Stimulated activated CD8-positive, alpha-beta memory T cell treated with anti-CD3 and anti-CD28 coated beads, Interleukin-15, amount 100 ng/mL, for 24 hours (primary cell): Measurements from ENCODE around the gene TTC7B.
"Not testable (repeated sequence)": the region's sequence is repeated elsewhere in the genome, so short reads cannot be mapped to it uniquely, and the experiment has no call there.

Source experiments
- DNase-seq: peaks from one replicate; pipeline ENCODE4 v3.0.0-alpha.2; 2020; ENCODE audit warnings: low read depth

TTC7B gene

GRCh38 chr14:90831821-90832220, 15.6 kb upstream of the TTC7B start:
- DNase-seq = no peak

DNA sequence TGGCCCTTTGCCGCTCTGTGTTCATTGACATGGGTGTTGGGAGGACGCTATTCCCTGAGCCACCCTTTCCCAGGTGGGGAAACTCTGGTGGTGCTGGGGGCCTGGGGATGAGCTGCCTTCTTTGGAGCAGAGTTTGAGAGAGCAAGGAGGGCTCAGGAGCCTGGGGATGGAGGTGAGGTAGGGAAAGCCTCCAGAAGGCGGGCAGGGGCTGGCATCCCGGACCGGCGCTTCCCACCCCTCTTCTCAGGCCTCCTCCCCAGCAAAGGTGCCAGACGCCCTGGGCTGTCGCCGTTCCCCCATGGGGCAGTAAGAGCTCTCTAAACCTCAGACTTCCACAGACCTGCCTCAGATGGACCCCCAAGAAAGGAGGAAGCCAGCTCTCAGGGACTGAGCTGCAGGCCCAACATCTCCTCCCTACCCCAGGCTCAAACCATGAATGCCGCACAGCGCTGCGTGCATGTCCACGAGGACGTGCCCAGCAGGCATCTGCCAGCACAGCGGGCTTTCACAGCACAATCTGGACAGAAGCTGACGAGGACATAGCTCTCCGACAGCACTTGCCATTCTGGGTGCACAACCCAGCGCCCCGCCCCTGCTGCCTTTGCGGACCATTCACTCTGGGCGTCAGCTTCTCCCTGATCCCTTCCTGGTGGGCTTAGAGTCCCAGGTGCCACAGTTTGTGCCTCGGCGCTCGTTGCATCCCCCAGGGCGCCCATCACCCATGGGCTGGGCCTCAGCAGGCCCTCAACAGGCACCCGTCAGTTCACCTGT, 14.9 kb upstream of the TTC7B start:
- no peak for DNase-seq

GRCh38 chr14:90829677-90830076, 13.4 kb upstream of the TTC7B start:
- no peak for DNase-seq

DNA sequence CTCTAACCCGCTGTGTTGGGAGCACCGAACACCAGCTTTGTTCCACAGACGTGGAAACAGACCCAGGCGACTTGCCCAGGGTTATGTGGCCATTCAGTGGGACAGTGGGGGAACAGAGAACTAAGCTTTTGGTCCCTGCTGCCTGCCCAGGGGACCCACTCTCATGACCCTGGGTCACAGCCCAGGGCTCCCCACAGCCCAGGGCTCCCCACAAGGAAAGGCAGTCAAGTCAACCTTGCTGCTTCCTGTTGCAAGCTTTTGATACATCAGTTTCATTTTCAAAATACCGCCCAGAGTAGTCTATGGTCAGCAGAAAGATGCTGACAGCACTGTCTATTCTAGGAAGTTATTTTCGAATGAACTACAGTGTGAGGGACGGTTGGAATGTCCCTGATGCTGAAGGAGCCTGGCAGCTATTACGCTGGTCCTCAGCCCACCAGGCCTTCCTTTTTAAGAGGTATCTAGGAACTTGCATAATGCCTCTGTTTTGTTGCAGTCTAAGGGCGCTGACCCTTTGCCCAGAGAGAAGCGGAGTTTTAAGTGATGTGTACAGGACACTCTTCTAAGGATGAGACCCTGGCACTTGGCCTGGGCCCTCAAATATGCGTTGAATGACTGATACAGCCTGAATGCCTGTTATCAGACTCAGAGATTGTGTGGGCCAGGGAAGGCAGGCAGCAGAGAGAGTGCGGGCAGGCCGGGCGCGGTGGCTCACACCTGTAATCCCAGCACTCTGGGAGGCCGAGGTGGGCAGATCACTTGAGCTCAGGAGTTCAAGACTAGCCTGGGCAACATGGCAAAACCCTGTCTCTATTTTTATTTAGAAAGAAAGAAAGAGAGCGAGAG, 12.6 kb upstream of the TTC7B start:
- no peak for DNase-seq

DNA sequence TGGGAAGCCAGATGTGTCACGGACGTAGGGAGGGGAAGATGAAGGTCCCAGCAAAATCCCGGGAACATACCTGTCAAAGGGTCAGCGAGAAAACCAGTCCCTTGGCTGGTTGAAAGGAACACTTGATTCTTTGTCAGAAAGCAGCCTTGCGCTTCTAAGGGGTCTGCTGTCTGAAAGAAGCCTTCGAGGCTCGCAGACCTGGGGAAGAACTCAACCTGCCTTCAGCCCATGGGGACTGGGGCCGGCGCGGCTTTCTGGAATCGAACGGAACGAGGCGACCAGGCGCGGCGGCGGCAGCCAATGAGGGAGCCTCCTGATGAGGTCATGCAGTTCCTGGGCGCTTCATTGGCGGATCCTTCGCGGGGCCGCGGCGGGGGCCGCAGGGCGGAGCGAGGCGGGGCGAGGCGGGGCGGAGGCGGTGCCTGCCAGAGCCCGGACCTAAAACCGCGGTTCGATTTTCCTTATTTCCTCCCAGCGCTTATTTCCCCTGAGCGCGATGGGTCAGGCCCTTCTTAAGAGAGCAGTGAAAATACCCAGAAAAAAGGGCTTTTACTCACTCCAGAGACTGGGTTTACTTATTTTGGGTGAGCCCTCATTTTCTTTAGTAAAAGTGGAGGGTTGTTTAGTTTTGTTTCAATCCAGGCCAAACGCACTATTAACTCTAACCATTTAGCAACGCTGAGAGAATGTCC, 11.8 kb upstream of the TTC7B start:
- DNase-seq = peak; percentile 81

DNA sequence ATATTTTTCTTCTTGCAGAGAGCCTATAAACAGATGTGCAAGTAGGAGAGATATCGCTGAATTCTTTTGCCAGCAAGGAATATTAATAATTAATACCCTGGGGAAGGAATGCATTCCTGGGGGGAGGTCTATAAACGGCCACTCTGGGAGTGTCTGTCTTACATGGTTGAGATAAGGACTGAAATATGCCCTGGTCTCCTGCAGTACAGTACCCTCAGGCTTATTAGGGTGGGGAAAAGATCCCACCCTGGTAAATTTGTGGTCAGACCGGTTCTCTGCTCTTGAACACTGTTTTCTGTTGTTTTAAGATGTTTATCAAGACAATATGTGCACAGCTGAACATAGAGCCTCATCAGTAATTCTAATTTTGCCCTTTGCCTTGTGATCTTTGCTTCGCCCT, 7.3 kb upstream of the TTC7B start:
- not testable (repeated sequence) for DNase-seq

- peak; percentile 50 for DNase-seq
Measured at GRCh38 chr14:90820958-90821357, 4.7 kb upstream of the TTC7B start.

DNA sequence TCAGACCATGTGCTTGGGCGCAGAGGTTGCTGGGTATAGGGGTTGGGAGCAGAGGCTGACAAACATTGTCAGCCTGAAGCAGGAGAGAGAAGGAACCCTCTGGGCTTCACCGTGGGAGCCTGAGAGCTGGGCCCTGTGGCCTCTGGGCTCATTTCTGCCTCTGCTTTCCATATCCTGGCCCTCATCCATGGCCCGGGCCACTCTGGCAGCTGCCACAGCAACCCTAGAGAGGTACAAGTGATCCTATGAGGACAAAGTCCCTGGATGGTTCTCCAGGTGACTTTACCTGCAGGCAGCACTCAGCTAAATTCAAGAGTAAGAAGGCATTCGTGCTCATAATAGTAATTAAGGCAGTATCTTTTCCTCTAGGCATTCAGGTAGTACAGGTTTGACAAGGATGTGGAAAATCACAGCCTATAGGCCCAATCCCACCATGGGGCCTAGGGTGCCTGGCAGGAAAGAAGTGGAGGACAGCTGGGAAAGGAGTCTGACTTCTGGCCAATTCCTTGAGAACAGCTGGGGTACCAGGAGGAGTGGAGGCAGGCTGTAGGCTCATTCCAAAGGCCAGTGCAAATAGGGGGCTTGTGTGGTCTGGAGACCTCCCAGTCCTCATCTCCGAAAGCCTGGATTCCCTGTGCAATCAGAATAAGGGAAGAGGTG, 3.6 kb upstream of the TTC7B start:
- DNase-seq = no peak

DNA sequence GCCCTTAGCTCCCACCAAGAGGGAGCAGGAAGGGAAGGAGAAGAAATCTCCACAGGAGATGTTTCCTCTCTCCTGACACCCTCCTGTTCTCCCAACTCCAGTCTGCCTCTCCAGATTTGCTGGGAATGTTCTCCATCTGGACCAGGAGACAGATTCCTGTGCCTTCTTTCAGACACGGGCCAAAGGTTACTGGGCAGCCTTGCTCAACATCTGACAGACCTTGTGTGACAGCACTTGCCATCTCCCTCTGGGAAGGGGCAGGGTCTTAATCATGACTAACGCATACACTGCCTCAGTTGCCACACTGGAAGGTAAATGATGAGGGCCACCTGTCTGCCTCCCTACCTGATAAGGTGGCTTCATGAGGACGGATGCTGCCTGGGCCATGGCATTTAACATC, 2.5 kb upstream of the TTC7B start:
- no peak for DNase-seq

DNA sequence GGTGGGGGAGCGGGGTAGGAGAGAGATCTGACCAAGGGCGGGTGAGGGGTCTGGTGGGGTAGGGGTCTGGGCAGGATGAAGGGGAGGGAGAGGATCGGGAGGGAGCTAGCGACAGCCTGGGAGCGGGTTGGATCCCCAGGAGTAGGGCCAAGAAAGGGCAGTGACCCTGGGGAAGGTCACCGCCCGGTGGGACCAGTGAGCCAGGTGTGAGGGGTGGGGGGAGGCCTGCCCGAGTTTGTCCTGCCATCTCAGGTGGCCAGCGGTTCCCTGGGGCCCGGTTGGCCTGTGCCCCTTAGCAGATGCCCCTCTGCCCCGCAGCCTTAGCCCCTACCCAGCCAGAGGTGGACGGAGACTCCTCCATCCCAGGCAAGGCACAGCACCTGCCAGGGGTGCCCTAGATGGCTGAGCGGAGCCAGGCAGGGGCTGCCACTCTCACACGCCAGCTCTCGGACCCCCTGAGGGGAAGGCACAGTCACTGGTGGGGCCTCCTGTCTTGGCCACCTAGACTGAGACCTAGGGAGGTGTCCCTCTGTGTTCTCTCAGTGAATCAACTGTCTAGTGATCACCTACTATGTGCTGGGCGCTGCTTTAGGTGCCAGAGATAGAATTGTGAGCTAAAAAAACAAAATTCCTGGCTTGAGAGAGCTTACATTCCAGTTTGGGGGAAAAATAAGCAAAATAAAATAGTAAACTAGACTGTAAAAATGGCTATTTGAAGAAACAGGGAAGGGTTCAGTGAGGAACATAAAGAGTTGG, 629 bp upstream of the TTC7B start:
- DNase-seq = no peak

DNA sequence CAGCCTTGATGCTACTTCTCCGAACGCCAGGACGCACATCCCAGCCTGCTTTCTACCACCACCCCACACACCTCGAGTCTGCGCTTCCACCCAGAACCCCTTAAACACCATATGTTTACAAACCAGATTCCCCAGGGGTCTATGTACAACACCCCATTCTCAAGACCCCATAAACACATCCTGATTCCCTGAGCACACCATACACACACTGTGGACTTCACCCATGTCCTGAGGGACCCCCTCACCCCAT, 733 bp downstream of the TTC7B start:
- DNase-seq = no peak

- DNase-seq = no peak
Measured at GRCh38 chr14:90814806-90815571, 1.2 kb downstream of the TTC7B start.

- no peak for DNase-seq
Measured at GRCh38 chr14:90813442-90813841, 2.8 kb downstream of the TTC7B start.

- DNase-seq = no peak
Measured at GRCh38 chr14:90812109-90812508, 4.1 kb downstream of the TTC7B start.

DNA sequence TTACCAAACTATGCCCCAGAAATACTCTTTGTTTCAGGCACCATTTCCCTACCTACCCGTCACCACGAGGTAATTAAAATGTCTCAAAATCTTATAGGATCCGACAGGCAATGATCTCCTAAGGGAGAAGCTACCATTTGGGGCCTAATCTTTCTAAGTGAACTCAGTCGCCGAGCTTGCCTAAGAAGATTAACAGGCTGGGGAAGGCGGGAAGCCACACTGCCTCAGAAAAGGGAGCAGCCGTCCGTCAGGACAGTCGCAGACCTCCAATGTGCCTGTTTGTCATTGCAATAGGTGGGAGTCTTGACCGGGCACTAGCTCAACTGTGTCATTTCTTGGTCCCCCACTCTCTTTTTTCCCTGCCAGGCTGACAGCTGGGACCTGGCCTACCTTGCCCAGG, 4.6 kb downstream of the TTC7B start:
- DNase-seq = no peak

GRCh38 chr14:90810806-90811205, 5.4 kb downstream of the TTC7B start:
- DNase-seq = no peak

- no peak for DNase-seq
Measured at GRCh38 chr14:90809530-90810312, 6.5 kb downstream of the TTC7B start.

- no peak for DNase-seq
Measured at GRCh38 chr14:90808759-90809529, 7.3 kb downstream of the TTC7B start.

DNA sequence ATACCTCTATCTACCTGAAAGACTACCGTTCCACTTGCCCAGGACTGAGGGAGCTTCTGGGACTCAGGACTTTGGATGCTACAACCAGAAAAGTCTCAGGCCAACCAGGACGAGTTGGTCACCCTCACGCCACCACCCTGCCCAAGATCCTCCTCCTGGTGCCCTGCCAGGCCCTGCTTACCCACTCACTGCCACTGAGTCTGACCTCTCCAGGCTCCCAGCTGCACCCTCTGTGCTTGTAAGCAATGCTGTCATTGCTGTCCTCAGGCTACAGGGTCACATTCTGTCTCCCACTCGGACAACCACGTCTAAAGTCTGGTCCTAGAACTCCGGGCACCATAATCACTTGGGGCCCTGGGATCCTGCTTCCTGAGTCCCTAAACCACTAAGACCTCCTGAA, 9.2 kb downstream of the TTC7B start:
- no peak for DNase-seq
